SH-SY5Y (cell line): Measurements from ENCODE around the gene CEP104.

Experiments
- GATA2 ChIP-seq: IDR thresholded peaks from 2 replicates; pipeline ENCODE4 v1.6.1; 2011; ENCODE audit warnings: mild to moderate bottlenecking, low read depth, low read length
- GATA3 ChIP-seq: IDR thresholded peaks from 2 replicates; pipeline ENCODE4 v1.6.1; 2011; ENCODE audit warnings: low read depth, mild to moderate bottlenecking, low read length, moderate library complexity

The CEP104 gene

GRCh38 chr1:3790500-3790923 is 66.5 kb downstream of the CEP104 start:
- TF ChIP-seq GATA3 (no peak), GATA2 (no peak)

GRCh38 chr1:3789421-3790300 is 67.3 kb downstream of the CEP104 start:
- TF ChIP-seq GATA2 (no peak), GATA3 (no peak)

- no peak for TF ChIP-seq GATA2
- no peak for TF ChIP-seq GATA3
These were observed 68.1 kb downstream of the CEP104 start for GRCh38 chr1:3788756-3789420.

- TF ChIP-seq GATA3 (no peak), GATA2 (no peak)
These were observed 69.0 kb downstream of the CEP104 start for GRCh38 chr1:3787745-3788605.

- TF ChIP-seq GATA3 = no peak
- TF ChIP-seq GATA2 = no peak
These were observed 69.7 kb downstream of the CEP104 start for GRCh38 chr1:3787349-3787715.

GRCh38 chr1:3786468-3787348 is 70.3 kb downstream of the CEP104 start:
- no peak for TF ChIP-seq GATA2
- TF ChIP-seq GATA3 = no peak

GRCh38 chr1:3785456-3786157 is 71.4 kb downstream of the CEP104 start:
- TF ChIP-seq GATA2 (no peak), GATA3 (no peak)

- TF ChIP-seq GATA2 = no peak
- no peak for TF ChIP-seq GATA3
These were observed 72.0 kb downstream of the CEP104 start for GRCh38 chr1:3785045-3785444.

GRCh38 chr1:3783651-3784474 is 73.1 kb downstream of the CEP104 start:
- TF ChIP-seq GATA3 (no peak), GATA2 (no peak)

- no peak for TF ChIP-seq GATA2
- no peak for TF ChIP-seq GATA3
These were observed 76.1 kb downstream of the CEP104 start for GRCh38 chr1:3780901-3781300.

GRCh38 chr1:3779912-3780416 is 77.0 kb downstream of the CEP104 start:
- TF ChIP-seq GATA2 (no peak), GATA3 (no peak)

GRCh38 chr1:3779265-3779911 is 77.6 kb downstream of the CEP104 start:
- no peak for TF ChIP-seq GATA2
- TF ChIP-seq GATA3 = no peak
